Fibroblast of pulmonary artery (primary cell): ENCODE data around the gene SEC24D.

Experiments used
- DNase-seq: peaks from one replicate; pipeline ENCODE4 v3.0.0-alpha.2; 2010; ENCODE audit warnings: low read depth
- H3K4me3 ChIP-seq: replicated peaks from 2 replicates; pipeline ENCODE4 v1.5.1; 2011; ENCODE audit warnings: low read depth, mild to moderate bottlenecking, control low read depth, low read length, moderate library complexity
- CTCF ChIP-seq: IDR thresholded peaks from 2 replicates; pipeline ENCODE4 v1.5.1; 2011; ENCODE audit warnings: mild to moderate bottlenecking, control low read depth, low read length, inconsistent platforms; ENCODE audit errors: missing control alignments

The SEC24D gene

DNA sequence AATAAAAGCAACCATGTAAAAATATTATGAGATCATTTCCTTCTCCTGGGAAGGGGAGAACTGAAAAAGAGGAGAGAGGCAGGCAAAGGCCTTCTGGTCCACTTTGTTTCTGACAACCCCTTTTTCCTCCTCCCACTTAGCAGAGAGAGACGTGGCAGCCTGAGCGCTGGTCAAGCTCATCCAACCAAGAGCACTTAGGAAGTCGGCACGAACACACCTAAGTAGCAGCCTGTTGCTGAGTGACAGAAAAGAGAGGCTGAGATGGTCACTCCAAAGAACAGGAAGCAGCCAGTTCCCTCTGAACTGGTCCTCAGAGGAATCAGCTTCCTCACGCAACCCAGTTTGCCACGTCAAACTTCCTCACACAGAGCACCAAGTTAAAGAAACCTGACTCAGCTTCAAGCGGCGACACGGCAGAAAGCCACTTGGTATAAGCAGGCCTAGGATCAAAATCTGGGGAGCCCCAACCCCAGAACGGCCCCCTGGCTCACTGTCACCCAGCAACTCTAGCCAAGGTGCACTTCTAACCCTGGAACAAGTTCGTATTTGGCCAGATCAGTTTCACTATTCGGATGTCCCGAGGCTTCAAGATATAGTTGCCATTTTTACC lies 861 bp downstream of the SEC24D start:
- peak; percentile 87 for DNase-seq
- no peak for TF ChIP-seq CTCF
- H3K4me3 ChIP-seq: peak overlapping the region; percentile 80

GRCh38 chr4:118834070-118834469 lies 1.9 kb downstream of the SEC24D start:
- no peak for TF ChIP-seq CTCF
- DNase-seq: peak; percentile 24
- H3K4me3 ChIP-seq: peak overlapping the region; percentile 80

- TF ChIP-seq CTCF: no peak
- no peak for DNase-seq
- peak overlapping the region; percentile 80 for H3K4me3 ChIP-seq
Observed at GRCh38 chr4:118833192-118833820, 2.6 kb downstream of the SEC24D start.

DNA sequence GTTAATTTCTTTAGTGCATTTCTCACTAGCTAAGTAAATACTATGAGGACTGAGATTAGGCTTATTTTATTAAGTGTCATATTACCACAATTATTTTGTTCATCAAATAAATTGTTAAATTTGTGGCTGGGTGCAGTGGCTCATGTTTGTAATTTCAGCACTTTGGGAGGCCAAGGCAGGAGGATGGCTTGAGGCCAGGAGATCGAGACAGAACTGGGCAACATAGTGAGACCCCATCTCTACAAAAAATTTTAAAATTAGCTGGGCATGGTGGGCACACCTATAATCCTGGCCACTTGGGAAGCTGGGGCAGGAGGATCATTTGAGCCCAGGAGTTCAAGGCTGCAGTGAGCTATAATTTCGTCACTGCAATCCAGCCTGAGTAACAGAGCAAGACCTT lies 6.8 kb downstream of the SEC24D start:
- TF ChIP-seq CTCF: no peak
- H3K4me3 ChIP-seq: no peak overlapping the region
- DNase-seq: no peak

- no peak for DNase-seq
- H3K4me3 ChIP-seq: no peak overlapping the region
- no peak for TF ChIP-seq CTCF
Observed at GRCh38 chr4:118826723-118827444, 9.0 kb downstream of the SEC24D start.

DNA sequence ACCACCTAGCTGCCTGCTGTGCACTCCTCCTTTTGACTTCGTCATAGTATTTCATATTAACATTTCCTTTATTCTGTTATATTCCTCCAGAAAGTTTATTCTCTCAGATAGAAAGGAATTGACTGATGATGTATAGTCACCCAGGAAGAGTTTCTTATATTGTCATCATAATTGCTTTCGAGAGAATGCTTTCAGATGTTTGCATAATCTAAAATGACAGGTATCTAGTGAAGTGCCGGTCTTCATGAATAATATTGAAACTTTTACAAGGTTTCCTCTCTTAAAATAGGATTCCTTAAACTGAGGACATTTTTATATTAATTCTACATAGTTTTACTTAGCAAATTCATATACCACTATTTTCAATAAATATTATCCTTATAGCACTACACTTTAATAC lies 10.1 kb downstream of the SEC24D start:
- no peak for TF ChIP-seq CTCF
- H3K4me3 ChIP-seq: no peak overlapping the region
- no peak for DNase-seq
